Left lobe of liver (tissue), 2 donors: ENCODE data around the gene UGCG. TPM values are rescaled to one million over a fixed set of nuclear protein-coding genes. Genes with fewer than 3 reads are reported as not detected.
"Not testable (repeated sequence)": the region's sequence is repeated elsewhere in the genome, so short reads cannot be mapped to it uniquely, and the experiment has no call there.

Experiments
- ATAC-seq: fragments of 200-7000 bp; cut with Tn5 transposase; one replicate; pipeline ENCODE4 v1.9.1; 2020; ENCODE audit warnings: mild to moderate bottlenecking, moderate library complexity
- DNase-seq: peaks from one replicate; pipeline ENCODE4 v3.0.0-alpha.2; 2020; ENCODE audit warnings: low spot score
- total RNA-seq: library from RNA; stranded (reverse); gene quantifications from one replicate; pipeline ENCODE4 v1.2.1, GENCODE V29; 2021
- donor health status: DM: no; HTN: no; CAD: no; lungs with moderate emphysema.
- donor health status: DM: no; HTN: yes; CAD: no.

UGCG gene
- total RNA-seq, 1 donor from 2014 or later, result 9.5 TPM

DNA sequence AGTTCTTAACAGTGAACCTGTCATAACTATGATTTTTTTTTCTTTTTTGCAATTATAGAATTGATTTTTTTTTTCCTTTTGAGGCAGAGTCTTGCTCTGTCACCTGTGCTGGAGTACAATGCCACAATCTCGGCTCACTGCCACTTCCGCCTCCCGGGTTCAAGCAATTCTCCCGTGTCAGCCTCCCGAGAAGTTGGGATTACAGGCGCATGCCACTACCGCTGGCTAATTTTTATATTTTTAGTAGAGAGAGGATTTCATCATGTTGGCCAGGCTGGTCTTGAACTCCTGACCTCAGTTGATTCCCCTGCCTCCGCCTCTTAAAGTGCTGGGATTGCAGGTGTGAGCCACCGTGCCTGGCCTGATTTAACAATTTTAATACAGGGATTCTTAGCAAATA lies 21.4 kb downstream of the UGCG start:
- DNase-seq (peak; percentile 80), ATAC-seq (peak; percentile 69)

DNA sequence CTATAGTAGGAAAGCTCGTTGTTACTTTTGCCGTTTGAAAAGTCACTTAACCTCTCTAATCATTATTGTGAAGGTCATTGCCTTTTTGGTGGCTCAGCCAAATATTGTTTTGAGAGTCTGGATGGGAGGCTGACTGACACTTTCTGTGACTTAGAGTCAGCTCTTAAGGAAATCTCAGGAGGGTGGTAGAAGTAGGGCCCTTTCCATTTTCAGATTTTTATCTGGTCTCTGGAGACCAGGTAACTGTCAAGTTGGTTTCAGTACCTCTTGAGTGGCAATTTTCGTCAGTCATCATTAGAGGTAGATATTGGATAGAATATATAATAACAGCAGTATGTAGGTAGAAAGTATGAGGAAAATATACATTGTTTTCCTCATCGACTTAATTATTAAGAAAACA lies 23.3 kb downstream of the UGCG start:
- ATAC-seq (no peak), DNase-seq (no peak)

DNA sequence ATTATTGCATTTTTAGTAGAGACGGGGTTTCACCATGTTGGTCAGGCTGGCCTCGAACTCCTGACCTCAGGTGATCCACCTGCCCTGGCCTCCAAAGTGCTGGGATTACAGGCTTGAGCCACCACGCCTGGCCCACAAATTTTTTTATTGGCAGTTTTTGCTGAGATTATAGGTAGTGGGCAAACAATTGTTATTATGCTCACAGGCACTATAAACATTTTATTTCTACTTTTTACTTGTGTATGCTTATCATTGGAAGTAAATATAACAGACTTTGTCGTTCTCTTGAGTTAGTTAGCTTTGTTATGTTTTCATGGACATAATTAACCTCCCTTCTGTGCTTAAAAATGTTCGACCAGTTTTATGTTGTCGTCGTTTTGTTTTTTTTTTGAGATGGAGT lies 23.9 kb downstream of the UGCG start:
- DNase-seq (no peak), ATAC-seq (no peak)

DNA sequence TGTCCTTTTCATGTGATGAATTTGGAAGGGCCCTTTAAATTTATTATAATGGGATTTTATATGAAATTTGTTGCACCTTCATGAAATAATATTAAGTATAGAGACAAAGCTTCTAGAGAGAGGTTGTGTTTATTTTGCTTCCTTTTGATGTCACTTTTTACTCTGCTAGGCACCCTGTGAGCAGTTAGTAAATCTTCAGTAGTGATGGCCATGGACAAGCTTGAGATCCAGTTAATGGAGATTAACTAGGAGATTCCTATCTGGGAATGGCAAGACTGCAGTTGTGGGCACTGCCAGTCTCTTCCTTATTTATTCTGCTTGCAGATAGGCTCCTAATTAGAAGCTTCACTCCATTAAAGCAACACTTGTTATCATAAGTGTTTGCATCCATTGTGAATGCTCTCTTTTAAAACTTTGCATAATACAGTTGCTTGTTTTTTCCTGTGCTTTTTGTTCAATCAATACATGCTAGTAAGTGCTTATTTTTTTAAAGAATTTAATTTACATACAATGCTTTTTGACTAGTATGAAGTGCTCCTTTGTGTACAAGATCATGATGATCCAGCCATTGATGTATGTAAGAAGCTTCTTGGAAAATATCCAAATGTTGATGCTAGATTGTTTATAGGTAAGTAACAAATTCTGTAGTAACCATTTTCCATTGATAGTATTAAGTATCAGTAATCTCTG lies 25.9 kb downstream of the UGCG start:
- DNase-seq, result no peak
- ATAC-seq, result no peak

DNA sequence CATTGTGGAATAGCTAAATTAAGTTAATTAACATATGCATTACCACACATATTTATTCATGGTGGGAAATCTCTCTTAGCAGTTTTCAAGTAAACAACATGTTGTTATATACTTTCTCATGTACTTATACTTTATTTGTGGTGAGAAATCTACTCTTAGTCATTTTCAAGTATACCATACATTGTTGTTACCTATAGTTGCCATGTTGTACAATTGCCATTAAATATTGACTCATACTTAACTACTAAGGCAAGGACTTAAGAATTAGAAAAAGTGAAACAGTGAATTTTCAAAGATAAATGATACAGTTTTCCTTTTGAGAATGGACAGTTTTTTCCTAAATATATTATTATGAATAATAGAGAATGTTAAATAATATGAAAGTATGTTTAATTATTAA lies 27.7 kb downstream of the UGCG start:
- DNase-seq (no peak), ATAC-seq (no peak)

DNA sequence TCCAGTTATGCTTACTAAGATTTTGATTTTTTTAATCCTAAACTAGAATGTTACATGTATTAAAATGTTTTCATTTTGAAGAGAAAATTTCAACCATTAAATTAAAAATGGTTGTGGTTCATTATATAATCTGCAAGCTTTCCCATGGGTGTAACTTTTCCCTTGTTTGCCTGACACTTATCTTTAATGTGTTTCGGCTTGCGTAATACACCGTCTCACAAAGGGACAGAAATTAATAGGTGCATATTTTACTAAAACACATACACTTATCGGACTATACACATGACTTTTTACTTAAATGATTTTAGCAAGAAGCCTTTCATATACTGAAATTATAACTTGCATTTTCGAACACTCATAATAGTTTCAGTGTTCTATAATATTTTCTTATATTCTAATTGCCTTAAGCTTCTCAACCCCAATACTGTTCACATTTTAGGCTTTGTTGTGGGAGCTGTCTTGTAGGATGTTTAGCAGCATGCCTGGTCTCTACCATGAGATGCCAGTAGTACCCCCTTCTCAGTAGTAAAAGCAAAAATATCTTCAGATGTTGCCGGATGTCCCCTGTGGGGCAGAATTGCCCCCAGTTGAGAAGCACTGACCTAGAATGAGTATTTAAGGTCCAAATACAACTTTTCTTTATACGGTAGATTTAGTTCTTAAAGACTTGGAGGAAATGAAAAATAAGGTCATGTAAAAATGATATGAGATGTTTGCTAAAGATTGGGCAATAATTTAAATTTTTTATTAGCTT lies 28.6 kb downstream of the UGCG start:
- DNase-seq (no peak), ATAC-seq (no peak)

DNA sequence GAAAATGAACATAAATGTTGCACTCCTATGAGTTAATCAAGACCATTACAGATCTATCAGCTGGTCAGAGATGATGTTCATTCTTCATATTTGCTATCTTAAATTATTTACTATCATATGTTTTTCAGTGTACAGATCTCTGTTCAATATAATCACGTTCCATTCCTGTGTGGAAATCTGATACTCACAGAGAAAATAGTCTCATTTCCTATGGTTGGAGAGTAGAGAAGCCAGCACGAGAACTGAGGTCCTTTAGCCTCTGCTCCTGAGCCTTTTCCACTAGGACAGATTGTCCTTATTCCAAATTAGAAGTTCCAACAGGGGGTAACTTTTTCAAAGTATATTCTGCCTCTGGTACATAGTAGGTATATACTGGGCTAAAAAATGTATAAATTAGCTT lies 29.2 kb downstream of the UGCG start:
- ATAC-seq (no peak), DNase-seq (no peak)

DNA sequence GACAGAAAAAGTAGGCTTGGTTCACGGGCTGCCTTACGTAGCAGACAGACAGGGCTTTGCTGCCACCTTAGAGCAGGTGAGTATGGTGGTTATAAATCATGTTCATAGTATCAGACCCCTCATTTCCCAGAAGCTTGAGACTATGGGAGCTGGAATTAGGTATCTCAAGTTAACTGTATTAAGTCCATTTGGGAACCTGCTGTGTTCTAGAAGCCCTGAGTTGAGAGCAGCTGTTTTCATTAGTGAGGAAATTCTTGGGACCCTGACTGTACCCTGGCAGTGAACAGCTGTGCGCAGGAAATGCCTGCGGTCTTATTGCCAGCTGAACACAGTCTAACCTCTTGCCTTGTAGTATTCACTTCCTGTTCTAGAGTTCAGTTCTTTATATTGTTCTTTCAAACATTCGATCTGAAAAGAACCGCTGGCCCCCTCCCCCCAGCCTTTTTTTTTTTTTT lies 29.8 kb downstream of the UGCG start:
- DNase-seq (no peak), ATAC-seq (peak; percentile 77)

DNA sequence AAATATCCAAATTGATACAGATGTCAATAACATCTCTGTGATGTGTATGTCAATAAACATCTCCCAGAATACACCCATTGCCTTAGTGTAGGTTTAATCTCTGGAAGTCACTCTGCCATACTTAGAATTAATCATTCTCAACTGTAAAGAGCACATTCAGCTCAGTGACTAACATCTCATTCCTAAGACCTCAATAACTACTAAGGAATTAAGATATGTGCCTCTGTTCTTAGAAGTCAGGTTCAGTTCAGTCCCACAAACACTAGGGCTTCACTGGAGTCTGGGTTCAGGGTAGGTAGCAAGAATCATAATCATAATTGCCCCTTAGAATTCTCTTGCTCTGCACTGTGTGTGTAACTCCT lies 31.7 kb downstream of the UGCG start:
- no peak for DNase-seq
- peak; percentile 35 for ATAC-seq

DNA sequence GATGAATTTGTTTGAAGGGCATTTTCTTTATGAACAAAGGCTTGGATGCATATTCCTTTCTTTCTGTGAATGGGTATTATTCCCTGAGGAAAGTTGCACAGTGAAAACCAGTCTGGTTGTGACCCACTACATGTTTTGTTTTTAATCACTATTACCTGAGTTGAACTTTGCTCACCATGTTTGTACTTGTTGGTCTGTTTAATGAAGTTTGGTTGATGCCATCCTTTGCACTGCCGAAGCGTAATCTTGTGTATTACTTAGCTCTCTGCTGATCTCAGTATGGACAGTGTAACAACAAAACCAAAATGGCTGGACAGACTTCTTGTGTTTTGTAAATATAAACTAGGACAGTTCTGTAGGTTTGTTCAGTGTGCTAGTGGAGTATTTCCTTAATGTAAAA lies 38.1 kb downstream of the UGCG start:
- peak; percentile 80 for ATAC-seq
- DNase-seq, result no peak

DNA sequence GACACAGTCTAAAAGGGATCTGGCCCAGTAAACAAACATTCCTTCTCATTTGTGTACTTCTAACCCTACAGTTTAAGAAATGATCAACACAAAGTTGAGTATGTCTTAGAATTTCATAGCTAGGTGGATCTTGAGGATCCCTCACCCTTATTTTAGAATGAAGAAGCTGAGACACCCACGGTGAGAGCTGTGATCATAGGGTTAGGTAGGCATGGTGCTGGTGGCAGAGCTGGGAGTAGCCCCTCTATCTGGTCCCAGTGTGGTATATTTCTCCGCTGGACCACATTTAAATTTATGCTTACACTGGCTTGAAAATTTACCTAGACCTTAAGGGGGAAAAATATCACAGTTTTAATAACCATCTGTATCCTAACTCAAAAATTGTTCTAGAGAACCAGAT lies 39.8 kb downstream of the UGCG start:
- DNase-seq (no peak), ATAC-seq (no peak)

DNA sequence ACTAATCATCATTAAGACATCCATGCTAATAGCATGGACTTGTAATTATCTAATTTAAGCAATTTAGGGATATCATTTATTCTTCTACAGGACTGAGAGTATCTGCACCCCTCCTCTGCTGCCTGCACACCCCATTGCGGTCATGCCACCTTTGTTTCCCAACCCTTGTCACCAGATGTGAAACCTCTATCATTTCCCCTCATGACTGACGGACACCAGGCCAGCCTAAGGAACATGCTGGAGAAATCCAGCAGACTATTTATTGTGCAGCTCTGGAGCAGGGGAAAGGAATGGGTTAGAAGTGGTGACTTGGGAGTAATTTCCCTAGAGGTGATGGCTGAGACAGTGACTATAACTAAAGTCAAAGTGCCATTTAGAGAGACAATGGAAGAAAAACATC lies 40.7 kb downstream of the UGCG start:
- DNase-seq, result no peak
- ATAC-seq, result peak; percentile 16

DNA sequence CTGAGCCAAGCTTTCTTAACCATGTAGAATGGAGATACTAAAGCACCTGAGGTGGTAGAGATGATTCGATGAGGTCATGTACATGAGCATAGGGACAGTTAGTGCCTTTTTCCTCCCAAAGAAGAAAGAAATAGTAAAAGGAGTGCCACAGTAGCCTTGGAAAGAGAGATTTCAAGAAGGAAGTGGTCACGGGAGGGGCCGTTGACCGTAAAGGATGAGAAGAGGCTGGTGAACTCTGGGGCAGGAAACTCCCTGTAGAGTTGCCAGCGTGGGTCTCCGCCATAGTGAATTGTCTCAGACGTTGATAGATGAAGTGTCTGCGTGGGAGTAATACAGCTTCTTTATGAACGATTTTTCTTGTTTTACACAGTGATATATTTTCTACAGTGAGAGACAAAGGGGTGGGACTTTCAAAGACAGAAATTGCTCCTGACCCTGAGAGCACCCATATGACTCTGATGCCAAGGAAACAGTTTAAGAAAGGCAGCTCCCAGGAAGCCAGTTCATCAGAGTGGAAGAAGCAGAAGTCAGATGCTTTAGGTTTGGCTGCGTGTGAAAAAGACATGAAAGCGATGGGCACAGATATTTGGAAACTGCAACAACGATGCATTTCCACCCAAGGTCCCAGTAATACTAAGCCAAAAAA lies 41.3 kb downstream of the UGCG start:
- DNase-seq, result peak; percentile 55
- ATAC-seq, result peak; percentile 64

DNA sequence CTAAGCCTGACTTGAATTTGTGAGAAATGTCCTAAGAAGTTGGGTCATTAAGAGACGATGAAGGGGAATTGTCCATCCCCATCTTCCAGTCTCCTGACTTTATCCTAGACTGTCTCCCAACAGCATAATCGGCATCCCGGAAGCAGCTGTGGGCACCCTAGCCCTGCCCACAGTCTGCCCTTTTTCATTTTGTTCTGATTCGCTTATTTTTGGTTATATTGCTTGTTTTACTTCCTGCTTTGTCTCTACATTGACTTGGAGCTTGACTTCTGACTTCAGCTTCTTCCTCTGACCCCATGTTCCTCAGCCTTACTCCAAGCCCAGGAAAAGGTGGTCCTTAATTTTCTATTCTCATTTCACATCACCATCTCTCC lies 41.8 kb downstream of the UGCG start:
- ATAC-seq (no peak), DNase-seq (no peak)

DNA sequence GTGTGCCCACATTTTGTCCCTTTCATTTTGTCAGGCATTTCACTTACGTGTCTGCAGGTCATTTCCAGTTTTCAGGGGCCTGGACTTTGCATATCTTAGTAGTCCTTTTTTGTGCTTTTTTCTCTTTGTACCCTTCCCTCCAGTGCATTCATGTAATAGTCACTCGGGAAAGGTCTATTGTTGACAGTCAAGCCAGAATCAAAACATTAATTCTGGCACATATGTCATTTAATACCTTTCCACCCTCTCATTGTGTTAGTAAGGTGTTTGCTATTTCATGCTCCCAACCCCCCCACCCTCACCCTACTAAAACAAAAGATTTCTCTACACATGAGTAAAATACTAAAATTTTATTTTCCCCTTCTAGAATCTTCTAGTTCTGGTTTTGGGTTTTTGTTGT lies 42.7 kb downstream of the UGCG start:
- DNase-seq, result no peak
- no peak for ATAC-seq

DNA sequence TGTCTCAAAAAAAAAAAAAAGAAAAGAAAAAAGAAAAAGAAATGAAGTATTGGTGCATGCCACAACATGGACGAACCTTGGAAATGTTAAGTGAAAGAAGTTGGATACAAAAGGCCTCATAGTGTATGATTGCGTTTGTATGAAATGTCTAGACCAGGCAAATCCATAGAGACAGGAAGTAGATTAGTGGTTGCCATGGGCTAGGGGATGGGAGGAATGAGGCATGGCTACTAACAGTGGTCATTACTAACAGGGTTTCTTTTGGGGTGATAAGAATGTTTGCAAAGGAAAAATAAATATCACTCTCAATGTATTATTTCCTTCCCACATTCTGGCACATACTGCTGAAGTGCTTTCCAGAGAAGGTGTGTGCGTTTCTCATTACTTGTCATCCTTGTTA lies 44.1 kb downstream of the UGCG start:
- no peak for DNase-seq
- ATAC-seq, result no peak

DNA sequence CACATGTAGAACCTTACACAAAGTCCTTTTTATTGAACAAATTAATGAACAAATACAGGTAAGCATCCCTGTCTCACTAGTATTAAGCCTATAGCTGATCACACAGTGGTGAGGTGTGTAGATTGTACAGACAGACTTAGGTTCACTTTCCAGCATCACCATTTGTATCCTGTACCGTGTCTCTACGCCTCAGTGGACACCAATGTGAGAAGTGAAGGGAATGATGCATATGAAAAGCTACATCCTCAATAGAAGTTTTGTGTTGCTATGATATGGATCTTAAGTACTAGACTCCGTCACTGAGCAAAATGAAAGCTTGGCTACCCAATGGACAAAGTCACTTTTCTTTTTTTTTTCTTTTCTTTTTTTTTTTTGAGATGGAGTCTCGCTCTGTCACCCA lies 46.6 kb downstream of the UGCG start:
- DNase-seq, result no peak
- no peak for ATAC-seq

DNA sequence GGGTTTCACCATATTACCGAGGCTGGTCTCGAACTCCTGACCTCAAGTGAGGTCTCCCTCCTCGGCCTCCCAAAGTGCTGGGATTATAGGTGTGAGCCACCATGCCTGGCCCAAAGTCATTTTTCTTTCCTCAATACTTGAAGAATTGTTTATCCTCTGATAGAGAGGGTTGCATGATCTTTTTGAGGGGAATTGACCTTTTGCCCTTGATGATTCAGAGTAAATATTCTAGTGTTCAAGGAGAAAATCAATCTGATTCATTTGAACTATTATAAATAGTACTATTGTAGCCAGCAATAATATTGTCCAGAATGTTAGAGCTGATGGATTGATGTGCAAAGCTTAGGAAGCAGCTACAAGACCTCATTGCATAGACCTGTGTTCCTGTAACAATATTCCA lies 47.1 kb downstream of the UGCG start:
- ATAC-seq (no peak), DNase-seq (no peak)

DNA sequence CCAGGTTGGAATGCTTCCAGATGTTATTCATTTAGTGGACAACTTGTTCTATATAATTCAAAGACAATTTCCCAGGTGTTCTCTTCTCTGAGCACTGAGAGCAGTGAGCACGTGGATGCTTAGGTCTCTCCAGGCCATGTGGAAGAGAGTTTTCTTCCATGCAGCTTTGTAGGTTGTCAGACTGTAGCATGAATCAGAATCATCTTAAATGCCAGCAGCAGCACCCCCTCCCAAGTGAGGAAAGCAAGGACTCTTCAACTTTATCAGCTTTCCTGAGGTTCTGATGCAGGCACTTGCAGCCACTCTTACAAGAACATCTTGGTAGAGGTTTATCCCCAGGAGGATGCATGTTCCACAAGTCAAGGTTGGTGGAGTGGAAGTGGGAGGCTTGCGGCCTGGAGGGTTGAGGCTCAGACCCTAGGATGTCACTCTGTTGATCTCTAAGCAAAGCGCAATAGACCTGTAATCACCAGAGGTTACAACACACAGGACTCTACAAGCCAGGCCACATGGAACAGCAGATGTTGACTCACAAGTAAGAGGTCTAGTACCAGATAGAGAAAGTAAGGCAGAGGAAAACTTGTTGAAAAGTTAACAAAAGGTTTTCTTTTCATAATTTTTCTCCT lies 47.7 kb downstream of the UGCG start:
- ATAC-seq (peak; percentile 88), DNase-seq (no peak)

DNA sequence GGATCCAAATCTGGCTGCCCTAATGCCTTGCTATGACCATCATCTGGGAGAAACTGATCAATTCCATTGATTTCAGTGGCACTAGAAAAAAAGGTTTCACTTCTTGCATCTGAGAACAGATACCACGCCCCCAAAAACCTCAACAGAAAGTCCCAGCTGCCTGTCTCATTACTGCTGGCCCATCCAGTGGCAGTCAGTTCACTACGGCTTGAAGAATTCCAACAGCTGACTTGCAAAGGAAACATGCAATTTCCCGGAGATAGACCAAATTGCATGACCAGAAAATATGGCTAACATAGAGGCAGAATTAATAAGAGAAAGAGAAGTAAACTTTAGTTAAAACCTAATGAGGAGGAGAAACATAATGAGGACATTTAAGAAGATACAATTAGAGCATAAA lies 48.6 kb downstream of the UGCG start:
- ATAC-seq, result no peak
- DNase-seq, result no peak

DNA sequence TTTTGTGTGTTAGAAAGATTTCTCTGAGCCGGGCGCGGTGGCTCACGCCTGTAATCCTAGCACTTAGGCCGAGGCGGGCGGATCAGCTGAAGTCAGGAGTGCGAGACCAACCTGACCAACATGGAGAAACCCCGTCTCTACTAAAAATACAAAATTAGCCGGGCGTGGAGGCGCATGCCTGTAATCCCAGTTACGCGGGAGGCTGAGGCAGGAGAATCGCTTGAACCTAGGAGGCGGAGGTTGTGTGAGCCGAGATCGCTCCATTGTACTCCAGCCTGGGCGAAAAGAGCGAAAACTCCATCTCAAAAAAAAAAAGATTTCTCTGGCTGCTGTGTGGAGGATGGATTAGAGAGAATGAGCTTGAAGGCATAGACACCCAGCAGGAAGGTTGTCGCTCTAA lies 51.5 kb downstream of the UGCG start:
- DNase-seq, ATAC-seq: not testable (repeated sequence)

DNA sequence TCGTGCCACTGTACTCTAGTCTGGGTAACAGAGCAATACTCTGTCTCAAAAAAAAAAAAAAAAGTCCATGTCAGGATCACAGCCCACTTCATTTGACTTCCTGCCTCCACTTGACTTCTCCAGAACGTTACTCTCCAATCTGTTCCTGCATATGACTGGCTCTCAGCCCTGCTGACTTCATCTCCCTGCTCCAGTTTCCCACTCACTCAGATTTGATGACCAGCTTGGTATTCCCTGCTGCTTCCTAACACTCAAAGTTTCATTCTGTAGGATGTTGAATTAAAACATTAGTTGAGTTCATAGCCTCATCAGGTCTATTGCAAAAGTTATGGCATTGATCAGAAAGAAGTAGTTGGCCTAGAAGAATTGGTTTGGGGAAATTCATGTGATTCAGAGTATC lies 52.3 kb downstream of the UGCG start:
- ATAC-seq, result no peak
- DNase-seq, result no peak
